ENCODE data around the gene ZNF506.

ZNF506 gene

GRCh38 chr19:19849056-19849455 lies 27.5 kb upstream of the ZNF506 start:
- H2BK120ac ChIP-seq (ENCODE audit: low read depth, low read length), result no peak overlapping the region
- 74% methylated on average over 5 of the region's 6 CpGs for WGBS
- no peak overlapping the region for H3K18ac ChIP-seq (ENCODE audit: low read depth in 1 of 2, low read length in 2 of 2)
- no peak overlapping the region for H4K8ac ChIP-seq (ENCODE audit: low read length)
- no peak overlapping the region for H3K27ac ChIP-seq (ENCODE audit: low read length, poor library complexity, severe bottlenecking)
- no peak overlapping the region for H3K4ac ChIP-seq (ENCODE audit: low read depth in 1 of 2, low read length in 2 of 2)
- no peak for DNase-seq
- H2BK5ac ChIP-seq (ENCODE audit: low read depth, low read length, poor library complexity, severe bottlenecking), result no peak overlapping the region
- no peak overlapping the region for H3K23ac ChIP-seq (ENCODE audit: low read length in 2 of 2)
- H2AFZ ChIP-seq (ENCODE audit: low read depth, low read length), result no peak overlapping the region
- H3K27me3 ChIP-seq (ENCODE audit: control insufficient read depth in 1 of 2, insufficient read depth in 1 of 2, low read length in 2 of 2), result no peaks in the 10 kb centered on the region
- no peak overlapping the region for H2BK15ac ChIP-seq (ENCODE audit: low read depth, poor library complexity, severe bottlenecking)
- H4K91ac ChIP-seq (ENCODE audit: low read length), result no peak overlapping the region
- H3K36me3 ChIP-seq (ENCODE audit: control insufficient read depth in 1 of 2, insufficient read depth in 2 of 2, low read depth in 1 of 2, low read length in 2 of 2), result no peaks in the 10 kb centered on the region
- peaks cover 76% of the 10 kb centered on the region for H3K9me3 ChIP-seq (ENCODE audit: control insufficient read depth, low read length)
- no peak overlapping the region for H2AK5ac ChIP-seq (ENCODE audit: low read length, severe bottlenecking)
- H3K4me2 ChIP-seq (ENCODE audit: low read length, poor library complexity, severe bottlenecking), result no peak overlapping the region
- no peak overlapping the region for H3K14ac ChIP-seq (ENCODE audit: low read length in 2 of 2)
- no peak overlapping the region for H3K9ac ChIP-seq (ENCODE audit: low read length)
- no peak overlapping the region for H2BK12ac ChIP-seq (ENCODE audit: low read length in 2 of 2)
- H3K4me1 ChIP-seq (ENCODE audit: control insufficient read depth, insufficient read depth, low read depth, low read length), result no peaks in the 10 kb centered on the region
- no peaks in the 10 kb centered on the region for H3K79me1 ChIP-seq (replicated peaks; ENCODE audit: low read length, poor library complexity, severe bottlenecking)
- H3K4me3 ChIP-seq (ENCODE audit: insufficient read depth in 1 of 2, low read depth in 1 of 2, low read length in 2 of 2), result no peak overlapping the region

- Histone ChIP-seq H3K9ac (ENCODE audit: low read length) (no peak overlapping the region), H3K36me3 (ENCODE audit: control insufficient read depth in 1 of 2, insufficient read depth in 2 of 2, low read depth in 1 of 2, low read length in 2 of 2) (no peaks in the 10 kb centered on the region), H3K4me1 (ENCODE audit: control insufficient read depth, insufficient read depth, low read depth, low read length) (no peaks in the 10 kb centered on the region), H3K4me2 (ENCODE audit: low read length, poor library complexity, severe bottlenecking) (no peak overlapping the region), H3K18ac (ENCODE audit: low read depth in 1 of 2, low read length in 2 of 2) (no peak overlapping the region), H3K23ac (ENCODE audit: low read length in 2 of 2) (no peak overlapping the region), H3K79me1 (replicated peaks; ENCODE audit: low read length, poor library complexity, severe bottlenecking) (no peaks in the 10 kb centered on the region), H3K27ac (ENCODE audit: low read length, poor library complexity, severe bottlenecking) (no peak overlapping the region), H2BK120ac (ENCODE audit: low read depth, low read length) (no peak overlapping the region), H3K9me3 (ENCODE audit: control insufficient read depth, low read length) (peaks cover 75% of the 10 kb centered on the region), H4K8ac (ENCODE audit: low read length) (no peak overlapping the region), H4K91ac (ENCODE audit: low read length) (no peak overlapping the region), H2AFZ (ENCODE audit: low read depth, low read length) (no peak overlapping the region), H3K4ac (ENCODE audit: low read depth in 1 of 2, low read length in 2 of 2) (no peak overlapping the region), H2AK5ac (ENCODE audit: low read length, severe bottlenecking) (no peak overlapping the region), H3K4me3 (ENCODE audit: insufficient read depth in 1 of 2, low read depth in 1 of 2, low read length in 2 of 2) (no peak overlapping the region), H3K27me3 (ENCODE audit: control insufficient read depth in 1 of 2, insufficient read depth in 1 of 2, low read length in 2 of 2) (no peaks in the 10 kb centered on the region), H2BK12ac (ENCODE audit: low read length in 2 of 2) (no peak overlapping the region), H3K14ac (ENCODE audit: low read length in 2 of 2) (no peak overlapping the region), H2BK15ac (ENCODE audit: low read depth, poor library complexity, severe bottlenecking) (no peak overlapping the region), H2BK5ac (ENCODE audit: low read depth, low read length, poor library complexity, severe bottlenecking) (no peak overlapping the region)
- no peak for DNase-seq
- WGBS, result 90% methylated on average over 12 of the region's 12 CpGs
Observed at GRCh38 chr19:19847781-19848180, 26.2 kb upstream of the ZNF506 start.

- no peak overlapping the region for H4K91ac ChIP-seq (ENCODE audit: low read length)
- H3K79me1 ChIP-seq (replicated peaks; ENCODE audit: low read length, poor library complexity, severe bottlenecking), result no peaks in the 10 kb centered on the region
- no peak overlapping the region for H3K23ac ChIP-seq (ENCODE audit: low read length in 2 of 2)
- no peak overlapping the region for H2AFZ ChIP-seq (ENCODE audit: low read depth, low read length)
- no peak overlapping the region for H4K8ac ChIP-seq (ENCODE audit: low read length)
- H2AK5ac ChIP-seq (ENCODE audit: low read length, severe bottlenecking), result no peak overlapping the region
- no peaks in the 10 kb centered on the region for H3K36me3 ChIP-seq (ENCODE audit: control insufficient read depth in 1 of 2, insufficient read depth in 2 of 2, low read depth in 1 of 2, low read length in 2 of 2)
- no peak overlapping the region for H2BK15ac ChIP-seq (ENCODE audit: low read depth, poor library complexity, severe bottlenecking)
- H3K4me2 ChIP-seq (ENCODE audit: low read length, poor library complexity, severe bottlenecking), result no peak overlapping the region
- peaks cover 84% of the 10 kb centered on the region for H3K9me3 ChIP-seq (ENCODE audit: control insufficient read depth, low read length)
- no peak overlapping the region for H2BK120ac ChIP-seq (ENCODE audit: low read depth, low read length)
- peak; percentile 0 for DNase-seq
- peak overlapping the region in 1 of 2 experiments; percentile 37 for H3K4me3 ChIP-seq (ENCODE audit: insufficient read depth in 1 of 2, low read depth in 1 of 2, low read length in 2 of 2)
- H2BK12ac ChIP-seq (ENCODE audit: low read length in 2 of 2), result no peak overlapping the region
- no peak overlapping the region for H2BK5ac ChIP-seq (ENCODE audit: low read depth, low read length, poor library complexity, severe bottlenecking)
- H3K27me3 ChIP-seq (ENCODE audit: control insufficient read depth in 1 of 2, insufficient read depth in 1 of 2, low read length in 2 of 2), result no peaks in the 10 kb centered on the region
- H3K27ac ChIP-seq (ENCODE audit: low read length, poor library complexity, severe bottlenecking), result no peak overlapping the region
- H3K9ac ChIP-seq (ENCODE audit: low read length), result no peak overlapping the region
- no peak overlapping the region for H3K14ac ChIP-seq (ENCODE audit: low read length in 2 of 2)
- no peak overlapping the region for H3K4ac ChIP-seq (ENCODE audit: low read depth in 1 of 2, low read length in 2 of 2)
- no peak overlapping the region for H3K18ac ChIP-seq (ENCODE audit: low read depth in 1 of 2, low read length in 2 of 2)
- no peaks in the 10 kb centered on the region for H3K4me1 ChIP-seq (ENCODE audit: control insufficient read depth, insufficient read depth, low read depth, low read length)
Observed at GRCh38 chr19:19835560-19836038, 14.0 kb upstream of the ZNF506 start.

GRCh38 chr19:19826875-19827274 lies 5.3 kb upstream of the ZNF506 start:
- Histone ChIP-seq H2BK12ac (ENCODE audit: low read length in 2 of 2) (no peak overlapping the region), H3K23ac (ENCODE audit: low read length in 2 of 2) (no peak overlapping the region), H3K4me2 (ENCODE audit: low read length, poor library complexity, severe bottlenecking) (no peak overlapping the region), H2AK5ac (ENCODE audit: low read length, severe bottlenecking) (no peak overlapping the region), H2BK120ac (ENCODE audit: low read depth, low read length) (no peak overlapping the region), H4K91ac (ENCODE audit: low read length) (no peak overlapping the region), H3K4me1 (ENCODE audit: control insufficient read depth, insufficient read depth, low read depth, low read length) (no peaks in the 10 kb centered on the region), H3K14ac (ENCODE audit: low read length in 2 of 2) (no peak overlapping the region), H3K27me3 (ENCODE audit: control insufficient read depth in 1 of 2, insufficient read depth in 1 of 2, low read length in 2 of 2) (no peaks in the 10 kb centered on the region), H3K9me3 (ENCODE audit: control insufficient read depth, low read length) (peaks cover 93% of the 10 kb centered on the region), H3K4me3 (ENCODE audit: insufficient read depth in 1 of 2, low read depth in 1 of 2, low read length in 2 of 2) (no peak overlapping the region), H3K4ac (ENCODE audit: low read depth in 1 of 2, low read length in 2 of 2) (no peak overlapping the region), H3K27ac (ENCODE audit: low read length, poor library complexity, severe bottlenecking) (no peak overlapping the region), H2AFZ (ENCODE audit: low read depth, low read length) (no peak overlapping the region), H4K8ac (ENCODE audit: low read length) (no peak overlapping the region), H2BK15ac (ENCODE audit: low read depth, poor library complexity, severe bottlenecking) (no peak overlapping the region), H3K9ac (ENCODE audit: low read length) (no peak overlapping the region), H3K79me1 (replicated peaks; ENCODE audit: low read length, poor library complexity, severe bottlenecking) (no peaks in the 10 kb centered on the region), H3K18ac (ENCODE audit: low read depth in 1 of 2, low read length in 2 of 2) (no peak overlapping the region), H2BK5ac (ENCODE audit: low read depth, low read length, poor library complexity, severe bottlenecking) (no peak overlapping the region), H3K36me3 (ENCODE audit: control insufficient read depth in 1 of 2, insufficient read depth in 2 of 2, low read depth in 1 of 2, low read length in 2 of 2) (no peaks in the 10 kb centered on the region)
- WGBS, result 92% methylated on average over 8 of the region's 11 CpGs
- no peak for DNase-seq
